HG02678 (cell line): ENCODE results near the gene CACNA1I.

Experiments used
- ATAC-seq: cut with Tn5 transposase; IDR thresholded peaks from one replicate; pipeline ENCODE4 v1.9.1; 2021; ENCODE audit warnings: mild to moderate bottlenecking, moderate library complexity; ENCODE audit not compliant: unreplicated experiment

Gene CACNA1I

GRCh38 chr22:39595622-39596172 lies 25.1 kb downstream of the CACNA1I start:
- no peak for ATAC-seq

GRCh38 chr22:39596601-39597000 lies 26.0 kb downstream of the CACNA1I start:
- ATAC-seq = no peak

- no peak for ATAC-seq
Observed at GRCh38 chr22:39597236-39597869, 26.8 kb downstream of the CACNA1I start.

- ATAC-seq = no peak
Observed at GRCh38 chr22:39598017-39598965, 27.7 kb downstream of the CACNA1I start.

- ATAC-seq = no peak
Observed at GRCh38 chr22:39600491-39601179, 30.1 kb downstream of the CACNA1I start.

GRCh38 chr22:39601180-39601535 lies 30.6 kb downstream of the CACNA1I start:
- no peak for ATAC-seq

- ATAC-seq = no peak
Observed at GRCh38 chr22:39603345-39603744, 32.8 kb downstream of the CACNA1I start.

GRCh38 chr22:39610246-39610645 lies 39.7 kb downstream of the CACNA1I start:
- ATAC-seq = no peak

GRCh38 chr22:39610766-39611165 lies 40.2 kb downstream of the CACNA1I start:
- no peak for ATAC-seq

GRCh38 chr22:39611360-39611759 lies 40.8 kb downstream of the CACNA1I start:
- no peak for ATAC-seq

GRCh38 chr22:39612811-39613548 lies 42.4 kb downstream of the CACNA1I start:
- no peak for ATAC-seq

GRCh38 chr22:39613549-39613921 lies 43.0 kb downstream of the CACNA1I start:
- no peak for ATAC-seq

- no peak for ATAC-seq
Observed at GRCh38 chr22:39614442-39614841, 43.9 kb downstream of the CACNA1I start.

GRCh38 chr22:39616051-39616450 lies 45.5 kb downstream of the CACNA1I start:
- no peak for ATAC-seq

GRCh38 chr22:39616781-39617180 lies 46.2 kb downstream of the CACNA1I start:
- no peak for ATAC-seq

GRCh38 chr22:39617342-39617741 lies 46.8 kb downstream of the CACNA1I start:
- ATAC-seq = no peak

GRCh38 chr22:39617970-39618757 lies 47.6 kb downstream of the CACNA1I start:
- ATAC-seq = no peak

GRCh38 chr22:39618996-39619530 lies 48.5 kb downstream of the CACNA1I start:
- no peak for ATAC-seq

GRCh38 chr22:39620924-39621690 lies 50.6 kb downstream of the CACNA1I start:
- ATAC-seq = no peak
